Testis (tissue), 3 donors: ENCODE measurements around the gene TNPO3. TPM values are rescaled to one million over a fixed set of nuclear protein-coding genes. Genes with fewer than 3 reads are reported as not detected.

ENCODE experiments used
- DNase-seq: peaks from one replicate; pipeline ENCODE4 v3.0.0-alpha.2; 2019
- H3K27ac ChIP-seq, 2 donors: fragments of 200-600 bp; sonication (generic); one replicate each; pipeline ENCODE4 v1.5.1; 2019
- H3K27me3 ChIP-seq: fragments of 200-600 bp; sonication (generic); one replicate; pipeline ENCODE4 v1.5.1; 2019
- H3K36me3 ChIP-seq: fragments of 200-600 bp; sonication (generic); one replicate; pipeline ENCODE4 v1.5.1; 2017; ENCODE audit warnings: low read depth; ENCODE audit errors: missing control alignments
- H3K4me1 ChIP-seq: fragments of 200-600 bp; sonication (generic); one replicate; pipeline ENCODE4 v1.5.1; 2019
- H3K4me3 ChIP-seq, 2 donors: fragments of 200-600 bp; sonication (generic); one replicate each; pipeline ENCODE4 v1.5.1; 2017 to 2019
- H3K9me3 ChIP-seq: fragments of 200-600 bp; sonication (generic); one replicate; pipeline ENCODE4 v1.5.1; 2017
- CTCF ChIP-seq, 3 experiments: fragments of 450-650 bp in 2 of 3; fragments of 200-600 bp in 1 of 3; sonication (generic) in 1 of 3; IDR thresholded peaks; one replicate each; pipeline ENCODE4 v1.5.1; 2016 to 2019; ENCODE audit warnings: antibody characterized with exemption in 3 of 3, mild to moderate bottlenecking in 2 of 3, moderate library complexity in 1 of 3
- POLR2A ChIP-seq: fragments of 450-650 bp; IDR thresholded peaks from one replicate; pipeline ENCODE4 v1.6.1; 2017; ENCODE audit warnings: antibody characterized with exemption, mild to moderate bottlenecking, moderate library complexity
- WGBS, 2 donors: methylation state at CpG; one replicate each; pipeline ENCODE4 v1.1.5; 2018; 5-methylcytosine and 5-hydroxymethylcytosine counted together
- intact Hi-C: fragments of 100-400 bp; cut with DNase I; formaldehyde crosslinking; loops from one replicate; pipeline ENCODE4 v1.15.1; 2023; ENCODE audit warnings: low total_unique reads
- polyA plus RNA-seq: library from polyadenylated mRNA; stranded (reverse); fragments of 350-450 nt; fragmentation: Illumina TruSeq; extraction: RNeasy Lipid Tissue Mini Kit (QIAGEN cat#74804); gene quantifications from one replicate; pipeline ENCODE4 v1.2.3, GENCODE V29; 2014; ENCODE audit warnings: low read depth, low replicate concordance; ENCODE audit not compliant: insufficient read depth
- total RNA-seq, 2 donors: library from RNA; depleted of rRNA; stranded (reverse); fragments of >200 nt; gene quantifications; one replicate each; pipeline ENCODE4 v1.2.3, GENCODE V29; 2016

The TNPO3 gene
- total and polyA plus RNA-seq, 3 donors from 2014 or later = 52.5 to 62.8 (median 55.5) TPM

GRCh38 chr7:128963327-128963757 is 91.6 kb downstream of the TNPO3 start:
- no peak overlapping the region for H3K4me3 ChIP-seq
- intact Hi-C loops = no loop called here
- no peaks in the 10 kb centered on the region for H3K4me1 ChIP-seq
- H3K36me3 ChIP-seq = no peaks in the 10 kb centered on the region
- TF ChIP-seq POLR2A (no peak), CTCF (IDR thresholded peaks at IDR 0.05) (no peak)
- WGBS, 2 donors = 81 to 100% methylated on average over 1 of the region's 1 CpG
- no peak for DNase-seq
- H3K9me3 ChIP-seq = no peaks in the 10 kb centered on the region
- H3K27ac ChIP-seq = no peak overlapping the region
- H3K27me3 ChIP-seq = no peaks in the 10 kb centered on the region

- Histone ChIP-seq H3K9me3 (no peaks in the 10 kb centered on the region), H3K36me3 (no peaks in the 10 kb centered on the region), H3K27me3 (no peaks in the 10 kb centered on the region), H3K27ac (no peak overlapping the region), H3K4me3 (no peak overlapping the region), H3K4me1 (no peaks in the 10 kb centered on the region)
- DNase-seq = no peak
- intact Hi-C loops = no loop called here
- TF ChIP-seq CTCF (IDR thresholded peaks at IDR 0.05) = no peak
- TF ChIP-seq POLR2A = no peak
Observed at GRCh38 chr7:128962899-128963298, 92.0 kb downstream of the TNPO3 start.

- intact Hi-C loops = no loop called here
- Histone ChIP-seq H3K9me3 (no peaks in the 10 kb centered on the region), H3K4me3 (no peak overlapping the region), H3K4me1 (no peaks in the 10 kb centered on the region), H3K27me3 (no peaks in the 10 kb centered on the region), H3K27ac (no peak overlapping the region), H3K36me3 (no peaks in the 10 kb centered on the region)
- no peak for DNase-seq
- WGBS, 2 donors = 90 to 92% methylated on average over 8 of the region's 8 CpGs
- TF ChIP-seq POLR2A (no peak), CTCF (IDR thresholded peaks at IDR 0.05) (no peak)
Observed at GRCh38 chr7:128961030-128961659, 93.8 kb downstream of the TNPO3 start.

- no peak for DNase-seq
- Histone ChIP-seq H3K4me1 (no peaks in the 10 kb centered on the region), H3K36me3 (no peaks in the 10 kb centered on the region), H3K27me3 (no peaks in the 10 kb centered on the region), H3K9me3 (no peaks in the 10 kb centered on the region), H3K27ac (no peak overlapping the region), H3K4me3 (no peak overlapping the region)
- WGBS, 2 donors = 75 to 86% methylated on average over 4 of the region's 4 CpGs
- no peak for TF ChIP-seq CTCF (IDR thresholded peaks at IDR 0.05)
- TF ChIP-seq POLR2A = no peak
- intact Hi-C loops = no loop called here
Observed at GRCh38 chr7:128959296-128959695, 95.6 kb downstream of the TNPO3 start.

GRCh38 chr7:128955981-128956380 is 98.9 kb downstream of the TNPO3 start:
- intact Hi-C loops = no loop called here
- TF ChIP-seq POLR2A = no peak
- Histone ChIP-seq H3K36me3 (no peaks in the 10 kb centered on the region), H3K4me3 (no peak overlapping the region), H3K27ac (no peak overlapping the region), H3K27me3 (no peaks in the 10 kb centered on the region), H3K9me3 (no peaks in the 10 kb centered on the region), H3K4me1 (no peaks in the 10 kb centered on the region)
- no peak for DNase-seq
